A549 (cell line): ENCODE results near the gene OPCML.

Experiments used
- CTCF ChIP-seq: fragments of >200 bp; sonication (Bioruptor Twin); formaldehyde crosslinking; IDR thresholded peaks from 3 replicates; pipeline ENCODE4 v1.5.1; 2016
- HMGXB4 ChIP-seq: fragments of 250-450 bp; sonication (Bioruptor Pico); IDR thresholded peaks from 2 replicates; pipeline ENCODE4 v1.5.0; 2021; ENCODE audit warnings: mild to moderate bottlenecking, moderate library complexity, borderline replicate concordance
- JUN ChIP-seq, 2 experiments: fragments of >200 bp; sonication (Bioruptor Twin); formaldehyde crosslinking; IDR thresholded peaks; 2 replicates in 1 of 2; 3 replicates in 1 of 2; pipeline ENCODE4 v1.6.1; 2016 to 2017
- MAFK ChIP-seq: fragments of 450-650 bp; IDR thresholded peaks from 2 replicates; pipeline ENCODE4 v1.6.1; 2014; ENCODE audit not compliant: partially characterized antibody
- RNF2 ChIP-seq: fragments of 200-600 bp; sonication (generic); IDR thresholded peaks from 2 replicates; pipeline ENCODE4 v1.6.1; 2016; ENCODE audit warnings: low read depth, mild to moderate bottlenecking, antibody characterized with exemption, moderate library complexity, borderline replicate concordance
- TP53 ChIP-seq: fragments of 250-450 bp; sonication (Bioruptor Pico); IDR thresholded peaks from 2 replicates; pipeline ENCODE4 v1.5.0; 2021; ENCODE audit warnings: mild to moderate bottlenecking, moderate library complexity

GRCh38 chr11:132680584-132680983 is 851.7 kb downstream of the OPCML start:
- TF ChIP-seq CTCF: no peak
- TF ChIP-seq JUN (IDR thresholded peaks at IDR 0.05): no peak
- no peak for TF ChIP-seq HMGXB4 (CRISPR knock-in tag)
- no peak for TF ChIP-seq MAFK
- TF ChIP-seq TP53 (CRISPR knock-in tag): no peak
- no peak for TF ChIP-seq RNF2
